Mesenchymal stem cell (in vitro differentiated cells and primary cell): Measurements from ENCODE around the gene TAF1A.
"Not testable (repeated sequence)": the region's sequence is repeated elsewhere in the genome, so short reads cannot be mapped to it uniquely, and the experiment has no call there.

ENCODE experiments used
- DNase-seq: peaks from one replicate; pipeline ENCODE4 v3.0.0-alpha.2; 2013
- H2AFZ ChIP-seq: one replicate; pipeline ENCODE4 v1.6.1; 2013; ENCODE audit warnings: low read depth, mild to moderate bottlenecking, control low read depth, inconsistent platforms, low read length, moderate library complexity
- H2AK5ac ChIP-seq: 2 replicates; pipeline ENCODE4 v1.6.1; 2013; ENCODE audit warnings: low read length, moderate library complexity, mild to moderate bottlenecking, inconsistent platforms; ENCODE audit not compliant: severe bottlenecking
- H2BK120ac ChIP-seq: one replicate; pipeline ENCODE4 v1.6.1; 2013; ENCODE audit warnings: low read depth, mild to moderate bottlenecking, inconsistent platforms, low read length, moderate library complexity
- H2BK12ac ChIP-seq, 2 experiments: one replicate each; pipeline ENCODE4 v1.6.1; 2013; ENCODE audit warnings: inconsistent platforms in 2 of 2, low read length in 2 of 2, mild to moderate bottlenecking in 2 of 2, moderate library complexity in 2 of 2, control low read depth in 1 of 2
- H2BK15ac ChIP-seq: one replicate; pipeline ENCODE4 v1.6.1; 2013; ENCODE audit warnings: mild to moderate bottlenecking, low read depth, inconsistent platforms; ENCODE audit not compliant: poor library complexity, severe bottlenecking
- H2BK5ac ChIP-seq: 2 replicates; pipeline ENCODE4 v1.6.1; 2013; ENCODE audit warnings: low read depth, mild to moderate bottlenecking, low read length, control low read depth, inconsistent platforms; ENCODE audit not compliant: poor library complexity, severe bottlenecking
- H3K14ac ChIP-seq, 2 experiments: one replicate each; pipeline ENCODE4 v1.6.1; 2013; ENCODE audit warnings: inconsistent platforms in 2 of 2, low read length in 2 of 2, control low read depth in 1 of 2, mild to moderate bottlenecking in 1 of 2, moderate library complexity in 1 of 2
- H3K18ac ChIP-seq, 2 experiments: one replicate each; pipeline ENCODE4 v1.6.1; 2013; ENCODE audit warnings: inconsistent platforms in 2 of 2, low read length in 2 of 2, control low read depth in 1 of 2, low read depth in 1 of 2, mild to moderate bottlenecking in 1 of 2
- H3K23ac ChIP-seq, 2 experiments: one replicate each; pipeline ENCODE4 v1.6.1; 2013; ENCODE audit warnings: inconsistent platforms in 2 of 2, low read length in 2 of 2, mild to moderate bottlenecking in 2 of 2, moderate library complexity in 2 of 2, control low read depth in 1 of 2
- H3K27ac ChIP-seq: 2 replicates; pipeline ENCODE4 v1.5.1; 2013; ENCODE audit warnings: mild to moderate bottlenecking, moderate library complexity, low read length, control low read depth, inconsistent platforms; ENCODE audit not compliant: poor library complexity, severe bottlenecking
- H3K27me3 ChIP-seq, 2 experiments: 2 replicates each; pipeline versions ENCODE4 v1.6.1 to v1.7.0; 2013; ENCODE audit warnings: low read length in 2 of 2, mild to moderate bottlenecking in 2 of 2, moderate library complexity in 2 of 2, control low read depth in 1 of 2, inconsistent platforms in 1 of 2; ENCODE audit not compliant: control insufficient read depth in 1 of 2, insufficient read depth in 1 of 2
- H3K36me3 ChIP-seq, 2 experiments: 2 replicates each; pipeline versions ENCODE4 v1.6.1 to v1.7.0; 2013; ENCODE audit warnings: low read length in 2 of 2, control low read depth in 1 of 2, inconsistent platforms in 1 of 2, low read depth in 1 of 2, mild to moderate bottlenecking in 1 of 2; ENCODE audit not compliant: insufficient read depth in 2 of 2, control insufficient read depth in 1 of 2
- H3K4ac ChIP-seq, 2 experiments: one replicate each; pipeline ENCODE4 v1.6.1; 2013; ENCODE audit warnings: inconsistent platforms in 2 of 2, low read length in 2 of 2, mild to moderate bottlenecking in 2 of 2, moderate library complexity in 2 of 2, control low read depth in 1 of 2, low read depth in 1 of 2
- H3K4me1 ChIP-seq: 2 replicates; pipeline ENCODE4 v1.6.1; 2013; ENCODE audit warnings: low read depth, low read length, control low read depth; ENCODE audit not compliant: control insufficient read depth, insufficient read depth
- H3K4me2 ChIP-seq: 2 replicates; pipeline ENCODE4 v1.6.1; 2013; ENCODE audit warnings: low read length, mild to moderate bottlenecking, inconsistent platforms; ENCODE audit not compliant: poor library complexity, severe bottlenecking
- H3K4me3 ChIP-seq, 2 experiments: 2 replicates each; pipeline versions ENCODE4 v1.5.1 to v1.7.0; 2013; ENCODE audit warnings: low read length in 2 of 2, mild to moderate bottlenecking in 2 of 2, control low read depth in 1 of 2, low read depth in 1 of 2; ENCODE audit not compliant: insufficient read depth in 1 of 2
- H3K79me1 ChIP-seq: replicated peaks from 2 replicates; pipeline ENCODE4 v1.6.1; 2013; ENCODE audit warnings: mild to moderate bottlenecking, control low read depth, low read length, inconsistent platforms; ENCODE audit not compliant: poor library complexity, severe bottlenecking
- H3K9ac ChIP-seq: 2 replicates; pipeline ENCODE4 v1.7.0; 2013; ENCODE audit warnings: mild to moderate bottlenecking, low read length, moderate library complexity
- H3K9me3 ChIP-seq: 2 replicates; pipeline ENCODE4 v1.7.0; 2013; ENCODE audit warnings: mild to moderate bottlenecking, low read length; ENCODE audit not compliant: control insufficient read depth
- H4K8ac ChIP-seq: one replicate; pipeline ENCODE4 v1.6.1; 2013; ENCODE audit warnings: inconsistent platforms, mild to moderate bottlenecking, low read length, moderate library complexity
- H4K91ac ChIP-seq: one replicate; pipeline ENCODE4 v1.6.1; 2013; ENCODE audit warnings: mild to moderate bottlenecking, low read length, inconsistent platforms
- WGBS: methylation state at CpG from one replicate; pipeline ENCODE4 v1.1.7; 2013; ENCODE audit warnings: mixed read lengths; 5-methylcytosine and 5-hydroxymethylcytosine counted together

The TAF1A gene

GRCh38 chr1:222610728-222611127 lies 21.0 kb upstream of the TAF1A start:
- no peak for DNase-seq
- no peaks in the 10 kb centered on the region for H3K36me3 ChIP-seq
- H3K9me3 ChIP-seq, result no peaks in the 10 kb centered on the region
- no peak overlapping the region for H3K4me3 ChIP-seq
- H3K4me1 ChIP-seq, result no peaks in the 10 kb centered on the region
- no peak overlapping the region for H2BK15ac ChIP-seq
- no peak overlapping the region for H3K23ac ChIP-seq
- no peak overlapping the region for H3K14ac ChIP-seq
- no peak overlapping the region for H3K4me2 ChIP-seq
- peaks cover 0 to 3% of the 10 kb centered on the region in 2 experiments for H3K27me3 ChIP-seq
- no peak overlapping the region for H2AK5ac ChIP-seq
- no peak overlapping the region for H3K18ac ChIP-seq
- no peak overlapping the region for H3K9ac ChIP-seq
- no peak overlapping the region for H2AFZ ChIP-seq
- H2BK12ac ChIP-seq, result no peak overlapping the region
- H4K8ac ChIP-seq, result no peak overlapping the region
- no peak overlapping the region for H4K91ac ChIP-seq
- no peak overlapping the region for H2BK5ac ChIP-seq
- H3K4ac ChIP-seq, result no peak overlapping the region
- no peak overlapping the region for H2BK120ac ChIP-seq
- no peaks in the 10 kb centered on the region for H3K79me1 ChIP-seq
- no peak overlapping the region for H3K27ac ChIP-seq
- WGBS, result no CpG with 5 or more reads among the region's 2 CpGs

- not testable (repeated sequence) for H3K36me3 ChIP-seq, H3K27ac ChIP-seq
Measured at GRCh38 chr1:222609111-222609510, 19.4 kb upstream of the TAF1A start.

GRCh38 chr1:222606757-222607156 lies 17.0 kb upstream of the TAF1A start:
- H3K27ac ChIP-seq, result no peak overlapping the region

More at GRCh38 chr1:222609111-222609510, 19.4 kb upstream of the TAF1A start:
- not testable (repeated sequence) for H3K27me3 ChIP-seq, H3K18ac ChIP-seq, H2BK120ac ChIP-seq, H3K9me3 ChIP-seq, H2BK12ac ChIP-seq, H3K79me1 ChIP-seq, H3K4me1 ChIP-seq, H2AFZ ChIP-seq, H2BK5ac ChIP-seq, H2AK5ac ChIP-seq, H4K8ac ChIP-seq, H3K14ac ChIP-seq, DNase-seq, H3K4me2 ChIP-seq, H3K4ac ChIP-seq, H4K91ac ChIP-seq, H3K9ac ChIP-seq, H3K4me3 ChIP-seq, H3K23ac ChIP-seq, H2BK15ac ChIP-seq
- WGBS, result no CpG with 5 or more reads among the region's 1 CpG

GRCh38 chr1:222601257-222601656 lies 11.5 kb upstream of the TAF1A start:
- H2BK15ac ChIP-seq, result no peak overlapping the region
- H2BK12ac ChIP-seq, result no peak overlapping the region
- H3K79me1 ChIP-seq, result no peaks in the 10 kb centered on the region
- H3K9me3 ChIP-seq, result no peaks in the 10 kb centered on the region
- no peak overlapping the region for H3K18ac ChIP-seq
- H3K4me1 ChIP-seq, result no peaks in the 10 kb centered on the region
- no peaks in the 10 kb centered on the region for H3K27me3 ChIP-seq
- H2AFZ ChIP-seq, result no peak overlapping the region
- no peak overlapping the region for H3K27ac ChIP-seq
- H2AK5ac ChIP-seq, result no peak overlapping the region
- H3K14ac ChIP-seq, result no peak overlapping the region
- 60% methylated on average over 1 of the region's 3 CpGs for WGBS
- no peak overlapping the region for H2BK5ac ChIP-seq
- no peak overlapping the region for H3K4ac ChIP-seq
- no peak overlapping the region for H4K91ac ChIP-seq
- no peak overlapping the region for H3K4me3 ChIP-seq
- no peak overlapping the region for H4K8ac ChIP-seq
- H2BK120ac ChIP-seq, result no peak overlapping the region
- H3K4me2 ChIP-seq, result no peak overlapping the region
- H3K23ac ChIP-seq, result no peak overlapping the region
- no peak for DNase-seq
- no peaks in the 10 kb centered on the region for H3K36me3 ChIP-seq
- no peak overlapping the region for H3K9ac ChIP-seq

More at GRCh38 chr1:222606757-222607156, 17.0 kb upstream of the TAF1A start:
- no peak overlapping the region for H2AK5ac ChIP-seq
- H3K4me2 ChIP-seq, result no peak overlapping the region
- no peak overlapping the region for H2AFZ ChIP-seq
- H3K79me1 ChIP-seq, result no peaks in the 10 kb centered on the region
- H3K18ac ChIP-seq, result no peak overlapping the region
- H3K27me3 ChIP-seq, result no peaks in the 10 kb centered on the region
- H3K23ac ChIP-seq, result no peak overlapping the region
- no peak overlapping the region for H3K14ac ChIP-seq
- no peak overlapping the region for H3K4me3 ChIP-seq
- 91% methylated on average over 1 of the region's 1 CpG for WGBS
- no peaks in the 10 kb centered on the region for H3K4me1 ChIP-seq
- H4K91ac ChIP-seq, result no peak overlapping the region
- H3K9me3 ChIP-seq, result no peaks in the 10 kb centered on the region
- H3K4ac ChIP-seq, result no peak overlapping the region
- H2BK15ac ChIP-seq, result no peak overlapping the region
- no peaks in the 10 kb centered on the region for H3K36me3 ChIP-seq
- H2BK12ac ChIP-seq, result no peak overlapping the region
- H2BK120ac ChIP-seq, result no peak overlapping the region
- no peak overlapping the region for H2BK5ac ChIP-seq
- DNase-seq, result no peak
- no peak overlapping the region for H3K9ac ChIP-seq
- H4K8ac ChIP-seq, result no peak overlapping the region
